ENCODE measurements around the gene SLAMF7.

- no peak for TF ChIP-seq CTCF (conservative IDR thresholded peaks at IDR 0.05)
- no peak for TF ChIP-seq ZFX (IDR thresholded peaks at IDR 0.05)
Measured at GRCh38 chr1:160720356-160721085, 18.5 kb upstream of the SLAMF7 start.

Measured in C4-2B (cell line).